Kidney epithelial cell (primary cell): ENCODE measurements around the gene GTPBP3. TPM values are rescaled to one million over a fixed set of nuclear protein-coding genes. Genes with fewer than 3 reads are reported as not detected.

ENCODE experiments used
- DNase-seq: peaks from one replicate; pipeline ENCODE4 v3.0.0-alpha.2; 2010; ENCODE audit warnings: low read depth
- H3K27me3 ChIP-seq: 2 replicates; pipeline ENCODE4 v1.6.0; 2011; ENCODE audit warnings: low read length; ENCODE audit not compliant: control insufficient read depth, insufficient read depth
- H3K36me3 ChIP-seq: 2 replicates; pipeline ENCODE4 v1.5.1; 2011; ENCODE audit warnings: low read length; ENCODE audit not compliant: control insufficient read depth, insufficient read depth
- H3K4me3 ChIP-seq: 2 replicates; pipeline ENCODE4 v1.5.1; 2011; ENCODE audit warnings: low read depth, mild to moderate bottlenecking, control low read depth, low read length
- total RNA-seq: library from RNA; depleted of rRNA; stranded (reverse); fragments of >200 nt; gene quantifications from 2 replicates; pipeline ENCODE4 v1.2.3, GENCODE V29; 2015
- TF ChIP-seq, protein P1 (sequence below): IDR thresholded peaks from 2 replicates; pipeline ENCODE4 v1.5.1; 2011; ENCODE audit warnings: mild to moderate bottlenecking, moderate library complexity, low read length, control low read depth, inconsistent platforms; ENCODE audit not compliant: insufficient read depth, poor library complexity, severe bottlenecking

The GTPBP3 gene
- total RNA-seq, 1 donor from 2014 or later: 31.8 TPM

- TF ChIP-seq, protein P1, sequence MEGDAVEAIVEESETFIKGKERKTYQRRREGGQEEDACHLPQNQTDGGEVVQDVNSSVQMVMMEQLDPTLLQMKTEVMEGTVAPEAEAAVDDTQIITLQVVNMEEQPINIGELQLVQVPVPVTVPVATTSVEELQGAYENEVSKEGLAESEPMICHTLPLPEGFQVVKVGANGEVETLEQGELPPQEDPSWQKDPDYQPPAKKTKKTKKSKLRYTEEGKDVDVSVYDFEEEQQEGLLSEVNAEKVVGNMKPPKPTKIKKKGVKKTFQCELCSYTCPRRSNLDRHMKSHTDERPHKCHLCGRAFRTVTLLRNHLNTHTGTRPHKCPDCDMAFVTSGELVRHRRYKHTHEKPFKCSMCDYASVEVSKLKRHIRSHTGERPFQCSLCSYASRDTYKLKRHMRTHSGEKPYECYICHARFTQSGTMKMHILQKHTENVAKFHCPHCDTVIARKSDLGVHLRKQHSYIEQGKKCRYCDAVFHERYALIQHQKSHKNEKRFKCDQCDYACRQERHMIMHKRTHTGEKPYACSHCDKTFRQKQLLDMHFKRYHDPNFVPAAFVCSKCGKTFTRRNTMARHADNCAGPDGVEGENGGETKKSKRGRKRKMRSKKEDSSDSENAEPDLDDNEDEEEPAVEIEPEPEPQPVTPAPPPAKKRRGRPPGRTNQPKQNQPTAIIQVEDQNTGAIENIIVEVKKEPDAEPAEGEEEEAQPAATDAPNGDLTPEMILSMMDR: no peak
- no peaks in the 10 kb centered on the region for H3K27me3 ChIP-seq
- DNase-seq: no peak
These were observed 33.4 kb upstream of the GTPBP3 start for GRCh38 chr19:17303940-17304267.

DNA sequence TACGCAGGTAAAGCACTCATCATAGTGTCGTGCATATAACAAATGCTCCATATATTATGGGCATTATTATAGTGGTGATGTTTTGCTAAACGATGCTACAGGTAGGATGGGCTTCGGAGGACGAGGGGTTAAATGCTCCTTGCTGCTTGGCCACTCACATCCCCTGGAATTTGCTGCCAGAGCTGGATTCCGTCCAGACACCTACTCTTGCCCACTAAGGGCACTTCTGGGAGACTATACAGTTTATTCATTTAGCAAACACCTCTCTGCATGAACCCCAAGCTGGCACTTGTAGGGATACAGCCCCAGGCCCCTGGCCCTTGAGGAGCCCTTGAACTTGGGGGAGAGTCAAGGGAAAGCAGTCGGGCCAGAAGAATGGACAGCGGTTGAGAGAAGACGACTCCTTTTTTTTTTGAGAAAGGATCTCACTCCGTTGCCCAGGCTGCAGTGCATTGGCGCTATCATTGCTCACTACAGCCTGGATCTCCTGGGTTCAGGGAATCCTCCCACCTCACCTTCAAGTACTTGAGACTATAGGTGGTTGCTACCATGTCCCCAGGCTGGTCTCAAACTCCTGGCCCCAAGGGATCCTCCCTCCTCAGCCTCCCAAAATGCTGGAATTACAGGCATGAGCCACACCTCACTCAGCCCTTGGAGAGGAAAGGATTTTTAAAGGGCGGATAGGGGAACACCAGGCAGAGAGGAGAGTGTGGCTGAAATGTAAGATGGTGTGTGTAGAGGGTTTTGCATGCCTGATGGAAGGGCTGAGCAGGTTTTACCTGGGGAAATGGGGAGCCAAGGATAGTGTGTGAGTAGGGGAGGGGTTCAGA, 32.8 kb upstream of the GTPBP3 start:
- TF ChIP-seq, protein P1: no peak
- DNase-seq: no peak
- Histone ChIP-seq H3K4me3 (no peak overlapping the region), H3K27me3 (no peaks in the 10 kb centered on the region), H3K36me3 (peaks cover 1% of the 10 kb centered on the region)

More at GRCh38 chr19:17303940-17304267, 33.4 kb upstream of the GTPBP3 start:
- Histone ChIP-seq H3K36me3 (peaks cover 1% of the 10 kb centered on the region), H3K4me3 (no peak overlapping the region)

GRCh38 chr19:17305216-17305516, 32.2 kb upstream of the GTPBP3 start:
- H3K36me3 ChIP-seq: peaks cover 1% of the 10 kb centered on the region
- TF ChIP-seq, protein P1: no peak
- no peaks in the 10 kb centered on the region for H3K27me3 ChIP-seq
- no peak for DNase-seq
- no peak overlapping the region for H3K4me3 ChIP-seq

- DNase-seq: peak; percentile 97
- TF ChIP-seq, protein P1: peak; percentile 87
- Histone ChIP-seq H3K36me3 (peaks cover 1% of the 10 kb centered on the region), H3K4me3 (peak within 1 kb of the TSS; percentile 62), H3K27me3 (no peaks in the 10 kb centered on the region)
These were observed 31.7 kb upstream of the GTPBP3 start, which contains the start of gene MRPL34 for GRCh38 chr19:17305517-17306284. Gene MRPL34 (plus strand): TSS chr19:17305872. CDS start chr19:17305893, 21 bp downstream.

DNA sequence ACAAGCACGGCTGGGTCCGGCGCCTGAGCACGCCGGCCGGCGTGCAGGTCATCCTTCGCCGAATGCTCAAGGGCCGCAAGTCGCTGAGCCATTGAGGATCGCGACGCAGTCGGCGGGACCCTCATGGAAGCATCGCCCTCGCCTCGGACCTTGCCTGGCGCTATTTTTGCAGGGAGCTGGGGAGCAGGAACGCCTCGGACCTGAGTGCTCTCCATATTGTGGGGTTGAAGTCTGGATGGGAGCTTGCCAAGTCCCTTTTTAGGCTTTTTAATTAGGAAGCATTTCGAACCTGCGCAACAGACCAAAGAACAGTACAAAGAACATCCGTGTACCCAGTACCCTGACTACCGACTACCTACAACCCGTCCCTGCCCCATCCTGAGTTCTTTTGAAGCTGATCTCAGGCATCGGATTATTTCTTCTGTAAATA, 31.1 kb upstream of the GTPBP3 start:
- Histone ChIP-seq H3K4me3 (peak overlapping the region; percentile 62), H3K36me3 (peaks cover under 1% of the 10 kb centered on the region), H3K27me3 (no peaks in the 10 kb centered on the region)
- TF ChIP-seq, protein P1: no peak
- no peak for DNase-seq
